Stimulated activated CD4-positive, alpha-beta T cell treated with anti-CD3 and anti-CD28 coated beads, Interleukin-12 subunit alpha, Interleukin-12 subunit beta, amount 100 ng/mL, for 48 hours (primary cell): ENCODE results near the gene NAV2.
"Not testable (repeated sequence)": the region's sequence is repeated elsewhere in the genome, so short reads cannot be mapped to it uniquely, and the experiment has no call there.

Experiments used
- DNase-seq, 3 donors: peaks; one replicate each; pipeline ENCODE4 v3.0.0-alpha.2; 2020; ENCODE audit warnings: low read depth in 2 of 3, low spot score in 1 of 3

Gene NAV2

DNA sequence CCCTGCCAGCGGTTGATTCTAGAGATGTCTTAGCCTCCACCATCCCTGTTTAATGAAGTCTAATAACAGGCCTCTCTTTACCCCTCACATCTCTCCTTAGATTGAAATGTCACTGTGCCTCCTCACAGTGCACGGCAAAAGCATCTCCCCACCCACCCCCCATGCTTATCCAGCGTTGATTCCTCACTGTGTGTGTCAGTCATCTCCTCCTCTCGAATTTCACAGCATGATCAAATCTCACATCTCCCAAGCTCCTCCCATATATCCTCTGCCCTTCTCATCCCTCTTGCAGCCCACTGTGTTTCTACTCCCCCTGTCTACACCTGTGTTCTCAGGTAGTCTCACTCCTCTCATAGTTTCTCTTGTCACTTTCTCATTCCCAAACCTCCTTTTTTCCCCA lies 363.0 kb downstream of the NAV2 start:
- DNase-seq, result no peak

DNA sequence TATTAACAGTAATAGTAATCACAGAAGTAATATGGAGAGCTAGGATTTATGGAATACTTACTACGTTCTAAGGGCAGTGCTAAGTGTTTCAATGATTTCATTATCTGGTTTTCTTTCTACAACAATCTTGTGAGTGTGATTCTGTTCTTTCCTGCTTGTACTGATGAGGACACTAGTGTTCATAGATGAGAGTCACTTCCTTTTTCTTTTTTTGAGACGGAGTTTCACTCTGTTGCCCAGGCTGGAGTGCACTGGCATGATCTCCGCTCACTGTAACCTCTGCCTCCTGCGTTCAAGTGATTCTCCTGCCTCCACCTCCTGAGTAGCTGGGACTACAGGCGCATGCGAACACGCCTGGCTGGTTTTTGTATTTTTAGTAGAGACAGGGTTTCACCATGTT lies 366.2 kb downstream of the NAV2 start:
- no peak for DNase-seq

DNA sequence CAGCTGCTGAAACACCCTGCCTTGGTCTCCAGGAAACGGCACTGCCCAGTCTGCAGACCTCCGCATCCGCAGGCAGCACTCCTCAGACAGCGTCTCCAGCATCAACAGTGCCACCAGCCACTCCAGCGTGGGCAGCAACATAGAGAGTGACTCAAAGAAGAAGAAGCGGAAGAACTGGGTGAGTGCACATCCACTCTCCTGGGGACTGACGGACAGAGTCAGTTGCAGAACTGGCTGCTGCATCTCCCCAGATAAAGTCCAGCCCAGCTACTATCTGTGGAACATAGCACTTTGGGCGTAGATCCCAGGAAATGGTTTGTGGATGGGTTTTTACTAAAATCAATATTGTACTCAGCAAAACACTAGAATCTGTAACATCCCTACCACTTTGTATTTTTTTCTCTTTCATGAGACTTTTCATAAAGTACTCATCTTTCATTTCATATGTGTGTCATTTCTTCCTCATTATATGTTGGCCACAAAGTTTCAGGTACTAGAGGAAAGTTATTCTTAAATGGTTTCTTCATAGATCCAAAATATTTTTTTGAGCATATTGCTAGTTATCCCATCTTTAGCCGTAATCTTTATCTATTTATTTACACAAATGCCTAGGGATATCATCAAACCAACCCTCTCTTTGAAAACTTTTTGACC lies 367.5 kb downstream of the NAV2 start:
- no peak for DNase-seq

DNA sequence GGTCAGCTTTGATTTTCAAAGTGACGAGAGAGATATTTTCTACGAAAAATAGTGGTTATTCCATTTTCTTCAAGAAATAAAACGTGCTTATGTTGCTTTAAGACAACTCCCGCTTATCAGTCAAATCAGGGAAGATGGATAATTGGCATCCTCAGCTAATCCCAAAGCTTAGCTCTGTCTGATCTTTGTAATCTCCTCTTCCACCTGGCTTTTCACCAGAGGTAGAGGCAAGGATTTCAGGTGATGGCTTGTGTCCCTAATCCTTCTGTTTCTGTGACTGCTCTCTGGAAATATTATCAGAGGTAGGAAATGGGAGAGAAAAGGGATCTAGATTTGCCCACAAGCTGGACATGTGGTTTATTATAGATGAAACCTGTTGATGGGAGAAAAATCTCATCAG lies 368.7 kb downstream of the NAV2 start:
- DNase-seq, result no peak

DNA sequence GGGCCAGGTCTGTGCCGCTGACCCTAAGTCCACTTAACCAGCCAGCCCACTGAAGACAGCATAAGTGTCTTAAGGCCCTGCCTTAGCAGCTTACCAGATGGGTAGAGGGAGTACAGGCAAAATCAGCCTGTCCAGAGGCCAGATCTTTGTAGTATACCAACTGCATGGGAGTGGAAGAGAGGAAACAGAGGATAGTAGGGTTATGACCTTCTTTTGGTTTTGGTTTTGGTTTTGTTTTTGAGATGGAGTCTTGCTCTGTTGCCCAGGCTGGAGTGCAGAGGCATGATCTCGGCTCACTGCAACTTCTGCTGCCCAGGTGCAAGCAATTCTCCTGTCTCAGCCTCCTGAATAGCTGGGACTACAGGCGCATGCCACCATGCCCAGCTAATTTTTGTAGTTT lies 371.2 kb downstream of the NAV2 start:
- not testable (repeated sequence) for DNase-seq

DNA sequence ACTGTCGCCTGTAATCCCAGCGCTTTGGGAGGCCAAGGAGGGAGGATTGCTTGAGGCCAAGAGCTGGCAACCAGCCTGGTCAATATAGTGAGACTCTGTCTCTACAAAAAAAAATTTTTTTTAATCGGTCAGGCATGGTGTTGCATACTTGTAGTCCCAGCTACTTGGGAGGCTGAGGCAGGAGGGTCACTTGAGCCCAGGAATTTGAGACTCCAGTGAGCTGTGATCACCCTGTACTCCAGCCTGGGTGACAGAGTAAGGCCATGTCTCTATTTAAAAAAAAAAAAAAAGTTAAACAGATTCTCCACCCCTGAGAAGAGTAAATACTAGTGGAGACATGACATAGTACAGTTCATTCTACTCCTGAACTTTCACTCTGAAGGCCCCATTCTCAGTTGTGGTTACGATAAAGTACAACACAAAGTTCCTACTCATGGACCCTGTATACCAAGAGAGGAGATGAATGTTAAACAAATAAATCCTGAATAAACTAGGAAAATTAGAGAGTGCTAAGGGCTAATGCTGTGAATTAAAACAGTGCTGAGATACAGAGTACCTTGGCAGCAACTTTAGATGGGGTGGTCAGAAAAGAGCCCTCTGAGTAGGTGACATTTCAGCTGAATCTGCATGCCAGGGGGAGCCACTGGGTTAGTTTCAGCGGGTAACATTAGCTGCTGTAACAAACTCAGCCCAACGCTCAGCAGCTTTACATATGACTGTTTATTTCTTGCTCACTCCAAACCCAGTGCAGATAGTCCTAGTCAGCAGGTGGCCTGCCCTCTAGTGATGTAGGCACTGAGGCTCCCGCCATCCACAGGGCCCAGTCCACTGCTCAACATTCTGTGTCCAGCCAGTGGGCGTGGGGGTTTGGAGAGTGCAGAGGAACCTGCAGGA lies 372.5 kb downstream of the NAV2 start:
- DNase-seq, result no peak

DNA sequence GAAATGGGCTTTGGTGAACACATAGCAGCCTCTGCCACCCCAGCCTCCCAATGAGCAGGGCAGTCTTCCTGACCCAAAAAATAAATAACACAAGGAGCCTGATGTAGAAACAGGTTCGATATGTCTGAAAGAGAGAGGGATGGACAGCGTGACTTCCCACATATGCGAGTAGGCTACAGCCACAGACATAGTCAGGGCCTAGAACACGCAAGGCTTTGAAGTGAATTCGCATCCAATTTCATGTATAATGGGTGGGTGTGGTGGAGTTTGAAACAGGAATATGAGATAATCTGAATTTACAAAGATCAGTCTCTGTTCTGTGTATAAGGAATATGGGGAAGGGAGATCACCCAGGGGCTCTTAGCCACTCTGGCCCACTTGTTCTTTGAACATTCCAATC lies 373.3 kb downstream of the NAV2 start:
- DNase-seq, result no peak

DNA sequence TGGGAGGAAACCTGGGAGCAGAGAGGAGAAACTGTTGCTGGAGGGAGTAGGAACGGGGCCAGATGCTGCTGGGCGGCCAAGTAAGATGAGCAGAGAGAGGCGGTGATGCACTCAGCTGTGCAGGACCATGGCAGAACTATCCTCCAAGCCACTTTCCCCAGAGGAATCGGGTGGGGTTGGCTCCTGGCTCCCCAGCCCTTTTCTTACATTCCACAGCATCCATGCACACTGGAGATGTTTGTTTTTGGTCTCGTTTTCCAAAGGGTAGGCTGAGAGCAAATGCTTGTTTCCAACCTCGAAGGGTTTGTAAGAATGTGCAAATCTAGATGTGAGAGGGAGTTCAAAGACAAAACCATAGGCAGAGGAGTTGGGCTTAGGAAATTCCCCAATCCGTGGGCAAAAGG lies 374.5 kb downstream of the NAV2 start:
- no peak for DNase-seq

DNA sequence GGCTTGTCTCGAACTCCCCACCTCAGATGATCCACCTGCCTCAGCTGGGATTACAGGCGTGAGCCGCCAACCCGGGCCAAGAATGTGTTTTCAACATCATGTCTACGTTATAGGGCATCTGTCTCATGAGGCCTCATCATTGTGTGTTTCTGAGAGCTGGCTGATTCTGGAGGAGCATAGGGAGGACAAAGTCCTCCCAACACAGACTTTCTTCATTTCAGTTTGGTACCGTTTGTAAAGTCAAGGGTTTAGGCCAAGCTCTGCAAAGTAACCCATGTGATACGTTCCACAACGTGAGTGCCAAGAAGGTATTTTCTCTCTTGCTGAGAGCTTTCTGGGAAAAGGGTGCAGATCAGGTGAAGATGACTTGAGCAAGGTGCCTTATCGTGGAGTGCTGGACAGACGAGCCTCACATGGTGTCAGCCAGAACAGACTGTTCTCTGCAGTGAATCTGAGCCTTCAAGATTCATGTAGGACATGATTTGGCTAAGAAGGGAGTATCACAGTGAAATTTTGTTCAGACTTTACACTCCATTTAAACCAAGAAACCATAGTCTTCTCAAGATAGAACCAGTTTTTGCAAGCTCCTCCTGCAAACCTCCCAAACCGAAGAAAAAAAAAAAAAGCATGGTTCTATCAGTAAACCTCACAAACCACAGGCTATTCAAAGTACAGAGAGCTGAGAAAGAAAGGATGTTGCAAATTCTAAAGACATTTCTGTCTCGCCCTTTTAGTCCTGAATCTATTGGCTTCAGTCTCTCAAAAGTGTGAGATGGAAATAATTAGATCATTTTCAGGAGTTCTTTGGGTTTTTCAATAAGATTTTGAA lies 376.0 kb downstream of the NAV2 start:
- DNase-seq, result no peak

DNA sequence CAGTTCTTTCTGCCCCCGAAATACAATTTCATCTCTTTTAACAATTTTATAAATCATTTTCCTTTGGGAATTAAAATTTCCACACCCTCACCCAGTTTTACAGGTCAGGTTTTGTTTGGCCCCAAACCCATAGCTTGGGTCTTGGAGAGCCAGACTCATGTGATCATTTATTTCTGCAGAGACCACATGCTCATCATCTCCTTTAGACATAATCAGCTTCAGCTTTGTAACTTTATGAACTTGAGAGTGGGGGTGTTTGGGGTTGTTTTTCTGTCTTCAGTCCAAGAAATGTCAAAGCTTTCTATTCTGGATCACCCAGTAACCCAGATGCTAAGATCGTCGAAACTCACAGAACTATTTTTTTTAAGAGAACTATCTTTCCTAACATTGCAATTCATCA lies 376.7 kb downstream of the NAV2 start:
- DNase-seq, result no peak

DNA sequence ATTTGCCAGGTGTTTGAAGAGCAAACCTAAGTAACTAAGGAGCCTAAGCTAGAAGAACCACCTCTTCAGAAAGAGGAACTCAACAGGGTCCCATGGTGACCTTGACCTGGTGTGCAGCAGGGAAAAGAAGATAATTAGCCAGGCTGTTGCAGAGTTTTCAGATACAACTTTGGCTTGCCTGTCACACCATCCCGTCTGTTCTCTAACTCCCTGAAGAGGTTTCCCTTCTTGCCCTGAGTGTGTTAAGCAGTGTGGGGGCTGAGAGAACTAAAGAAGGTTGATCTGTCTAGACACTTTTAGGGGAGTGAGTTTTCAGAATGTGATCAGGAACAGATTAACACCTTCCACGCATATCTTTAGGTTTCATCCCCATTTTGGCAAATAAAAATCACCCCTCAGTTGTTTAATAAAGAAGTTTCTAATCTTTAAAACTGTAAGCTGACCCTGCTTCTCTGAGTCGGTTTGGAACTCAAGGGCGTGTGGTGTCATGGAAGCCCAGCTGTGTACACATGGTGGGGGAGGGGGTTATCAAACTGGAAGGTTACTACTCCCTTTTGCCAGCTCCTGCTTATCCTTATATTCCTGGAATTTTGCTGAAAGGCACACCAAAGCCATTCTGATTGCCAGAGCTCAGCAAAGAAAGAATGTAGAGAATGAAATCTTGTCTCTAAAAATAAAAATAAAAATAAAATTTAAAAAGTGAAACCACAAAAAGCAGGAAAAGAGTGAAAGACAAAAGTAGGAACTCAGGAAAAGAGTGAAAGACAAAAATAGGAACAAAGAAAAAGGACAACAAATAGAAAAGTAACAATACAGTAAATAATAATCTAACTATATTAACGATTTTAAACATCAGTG lies 377.4 kb downstream of the NAV2 start:
- no peak for DNase-seq

DNA sequence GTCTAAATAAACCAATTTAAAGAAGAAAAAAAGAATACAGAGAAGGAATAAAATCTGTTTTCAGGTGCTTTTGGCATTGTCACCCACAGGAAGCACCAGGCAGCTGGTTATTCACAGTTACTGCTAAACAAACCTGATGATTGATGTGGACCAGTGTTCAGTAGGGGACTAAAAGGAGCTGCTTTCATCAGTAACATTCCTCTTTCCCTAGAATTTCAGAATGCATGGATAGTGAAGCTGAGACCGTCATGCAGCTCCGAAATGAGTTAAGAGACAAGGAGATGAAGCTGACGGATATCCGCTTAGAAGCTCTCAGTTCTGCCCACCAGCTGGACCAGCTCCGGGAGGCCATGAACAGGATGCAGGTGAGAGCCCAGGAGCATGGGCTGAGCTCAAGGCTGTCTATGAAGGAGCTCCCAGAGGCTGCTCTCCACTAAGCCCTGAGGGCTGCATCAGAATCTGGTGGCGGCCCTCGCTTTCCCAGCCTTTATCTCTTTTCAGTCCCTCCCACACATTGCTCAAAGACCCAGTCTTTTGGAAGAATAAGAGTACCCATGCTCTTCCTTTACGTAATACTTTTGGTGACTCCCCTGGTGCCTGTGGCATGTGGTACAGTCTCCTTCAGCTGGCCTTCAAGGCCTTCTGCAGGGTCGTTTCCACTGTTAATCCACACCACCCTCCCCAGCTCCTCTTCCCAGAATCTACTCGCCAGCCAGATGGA lies 378.2 kb downstream of the NAV2 start:
- no peak for DNase-seq

DNA sequence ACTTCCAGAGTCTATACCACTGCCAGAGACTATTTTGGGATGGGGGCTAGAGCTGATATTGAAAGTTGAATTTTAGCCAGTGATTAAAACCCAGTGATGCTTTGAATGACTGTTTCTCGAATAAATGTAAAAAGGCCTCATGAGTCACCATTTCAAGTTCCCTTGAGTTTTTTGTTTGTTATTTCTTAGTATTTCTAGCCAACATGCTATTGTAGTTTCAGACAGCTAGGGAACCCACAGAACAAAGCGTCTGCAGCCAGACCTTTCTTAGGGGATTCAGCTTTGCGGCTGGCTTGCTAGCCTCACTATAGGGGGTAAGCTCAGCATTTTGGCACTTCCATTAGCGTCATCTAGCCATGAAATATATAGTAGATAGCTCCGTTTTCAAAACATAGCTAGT lies 381.1 kb downstream of the NAV2 start:
- DNase-seq, result no peak

DNA sequence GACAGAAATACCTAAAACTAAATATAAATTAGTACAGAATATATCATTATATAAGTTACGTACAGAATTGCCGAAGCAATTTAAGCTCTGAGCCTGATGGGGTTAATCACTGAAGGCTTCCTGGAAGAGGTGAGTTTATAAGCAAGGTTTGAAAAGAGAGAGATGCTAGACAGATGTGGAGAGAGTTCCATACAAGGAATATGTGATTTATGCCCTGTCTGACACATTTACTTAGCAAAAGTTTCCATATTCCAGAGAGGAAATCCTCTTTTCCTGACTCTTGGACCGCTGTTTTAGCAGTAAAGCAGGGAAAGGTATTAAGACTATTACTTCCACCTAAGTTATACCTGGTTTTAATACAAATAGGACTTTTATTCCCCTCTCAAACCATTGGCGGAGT lies 382.6 kb downstream of the NAV2 start:
- DNase-seq, result no peak

DNA sequence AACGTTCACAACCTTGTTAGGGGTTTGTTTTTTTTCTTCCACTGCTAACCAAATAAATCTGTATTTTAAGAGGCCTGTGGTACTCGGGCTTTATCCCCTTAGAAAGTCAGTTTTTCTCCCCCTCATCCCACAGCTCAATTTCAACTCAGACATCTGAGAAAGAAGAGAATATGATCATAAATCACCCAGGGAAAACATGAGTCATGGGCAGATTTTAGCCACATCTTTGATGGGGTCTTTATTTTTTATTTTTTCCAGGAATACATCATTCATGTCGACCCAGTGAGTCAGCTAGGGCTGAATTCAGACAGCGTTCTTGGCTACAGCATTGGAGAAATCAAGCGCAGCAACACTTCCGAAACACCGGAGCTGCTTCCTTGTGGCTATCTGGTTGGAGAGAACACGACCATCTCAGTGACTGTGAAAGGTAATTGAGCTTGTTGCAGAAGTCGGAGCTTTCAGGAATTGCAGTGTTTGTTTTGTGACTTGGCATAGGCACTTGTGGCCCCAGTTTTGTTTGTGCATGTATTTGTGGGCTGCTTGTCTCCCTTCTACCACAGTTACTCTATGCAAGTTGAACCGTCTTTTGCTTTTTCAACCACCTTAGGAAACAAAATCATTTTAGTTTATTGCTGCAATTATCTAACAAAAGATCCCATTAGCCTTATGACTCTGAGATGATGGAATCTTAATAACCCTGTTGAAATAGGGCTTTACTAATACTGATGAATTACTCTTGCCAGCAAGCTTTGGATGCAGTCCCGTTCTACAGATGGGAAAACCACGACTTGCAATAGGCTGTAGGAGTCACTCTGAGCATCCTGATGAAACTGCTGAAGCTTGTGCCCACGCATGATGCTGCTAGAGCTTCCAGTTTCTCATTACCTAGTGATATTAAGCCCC lies 384.9 kb downstream of the NAV2 start:
- DNase-seq, result no peak

DNA sequence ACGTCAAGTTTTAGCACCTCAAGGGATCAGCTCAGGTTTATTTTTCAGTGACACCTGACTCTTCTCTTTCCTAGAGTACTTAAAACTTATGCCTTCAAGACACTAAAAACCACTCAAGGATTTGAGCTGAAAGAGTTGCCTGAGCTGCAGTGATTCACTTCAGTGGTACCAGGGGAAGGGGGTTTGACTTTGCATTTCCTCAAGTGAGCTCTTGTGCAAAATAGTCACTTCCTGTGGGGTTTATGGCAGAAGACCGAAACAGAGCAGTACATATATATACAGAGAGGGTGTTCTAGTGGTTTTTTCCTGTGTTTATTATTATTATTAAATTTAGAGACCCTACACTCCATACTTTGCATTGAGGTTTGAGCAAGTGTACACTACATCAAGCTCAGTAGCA lies 386.9 kb downstream of the NAV2 start:
- DNase-seq, result no peak

DNA sequence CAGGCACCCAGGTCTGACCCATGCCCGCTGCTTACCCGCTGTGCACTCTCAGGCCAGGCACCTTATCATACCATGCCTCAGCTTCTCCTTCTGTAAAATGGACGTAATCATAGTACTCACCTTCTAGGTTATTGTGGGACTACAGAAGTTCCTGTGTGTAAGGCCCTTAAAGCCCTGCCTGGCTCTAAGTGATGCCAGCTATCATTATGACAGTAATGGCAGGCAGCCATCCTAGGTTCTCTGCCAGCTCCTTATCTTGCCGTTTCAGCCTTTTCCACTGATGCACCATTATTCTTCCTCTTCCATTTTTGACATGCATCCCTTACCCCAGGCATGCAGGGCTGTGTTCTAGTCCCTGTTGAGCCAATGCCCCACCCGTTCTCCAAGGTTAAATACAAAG lies 389.8 kb downstream of the NAV2 start:
- no peak for DNase-seq

DNA sequence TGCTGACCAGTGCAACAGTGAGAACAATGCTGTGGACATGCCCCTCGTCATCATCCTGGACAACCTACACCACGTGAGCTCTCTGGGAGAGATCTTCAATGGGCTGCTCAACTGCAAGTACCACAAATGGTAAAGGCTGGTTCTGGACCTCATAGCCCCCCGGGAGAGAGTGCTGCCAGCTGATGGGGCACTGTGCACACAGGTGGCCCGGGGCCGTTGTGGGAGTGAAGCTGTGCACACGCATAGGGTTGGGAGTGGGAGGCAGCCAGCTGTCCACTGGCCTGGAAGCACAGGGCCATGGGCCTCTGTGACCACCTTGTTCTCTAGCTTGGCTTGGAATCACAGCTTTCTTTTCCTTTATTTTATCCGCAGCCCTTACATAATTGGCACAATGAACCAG lies 390.6 kb downstream of the NAV2 start:
- DNase-seq, result no peak

DNA sequence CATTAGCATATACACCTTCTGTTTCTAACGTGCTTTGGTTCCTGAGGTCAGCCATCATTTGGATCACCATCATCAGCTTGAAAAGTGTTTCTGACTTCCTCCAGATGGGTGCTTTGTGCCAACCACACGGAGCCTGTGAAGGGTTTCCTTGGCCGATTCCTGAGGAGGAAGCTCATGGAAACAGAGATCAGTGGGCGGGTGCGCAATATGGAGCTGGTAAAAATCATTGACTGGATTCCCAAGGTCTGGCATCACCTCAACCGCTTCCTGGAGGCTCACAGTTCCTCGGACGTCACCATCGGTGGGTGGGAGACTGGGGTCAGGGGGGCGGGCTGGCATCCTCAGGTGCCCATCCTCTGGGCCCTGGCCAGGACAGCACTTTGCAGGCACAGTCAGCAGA lies 392.8 kb downstream of the NAV2 start:
- no peak for DNase-seq
